ENCODE measurements around the gene CCHCR1. TPM values are rescaled to one million over a fixed set of nuclear protein-coding genes. Genes with fewer than 3 reads are reported as not detected.

CCHCR1 gene
- total and polyA plus RNA-seq, 4 donors = 3.1 to 9.9 (median 6.2) TPM

DNA sequence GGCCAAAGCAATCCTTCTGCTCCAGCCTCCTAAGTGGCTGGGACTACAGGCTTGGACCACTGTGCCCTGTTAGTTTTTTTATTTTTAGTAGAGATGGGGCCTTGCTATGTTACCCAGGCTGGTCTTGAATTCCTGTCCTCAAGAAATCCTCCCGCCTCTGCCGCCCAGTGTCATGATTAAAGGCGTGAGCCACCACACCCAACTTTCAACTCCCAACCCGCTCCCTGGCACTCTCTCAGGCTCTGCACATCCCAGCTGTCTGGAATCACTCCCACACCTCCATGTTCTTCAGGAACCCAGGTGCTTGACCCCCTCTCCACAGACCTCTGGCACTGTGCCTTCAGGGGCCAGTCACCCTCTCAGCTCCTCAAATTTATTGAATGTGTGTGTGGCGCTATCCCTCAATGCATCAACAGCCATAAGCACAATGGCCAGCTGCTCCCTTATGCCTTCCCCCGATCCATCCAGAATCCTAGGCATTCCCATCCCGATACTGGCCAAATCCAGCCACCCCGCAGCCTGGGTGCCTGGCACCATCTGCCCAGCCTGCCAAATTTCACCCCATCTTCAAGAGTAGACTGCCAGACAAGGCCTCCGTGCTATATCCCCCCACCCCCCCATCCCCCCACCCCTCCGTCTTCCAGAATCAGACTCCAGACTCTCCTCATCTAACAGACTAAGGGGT, 13.5 kb upstream of the CCHCR1 start:
- Histone ChIP-seq H3K27ac (ENCODE audit: low read depth in 1 of 2, low read length in 2 of 2) (no peak overlapping the region), H3K4me1 (ENCODE audit: control insufficient read depth in 4 of 4, insufficient read depth in 4 of 4, low read length in 3 of 4) (no peaks in the 10 kb centered on the region), H3K27me3 (ENCODE audit: control insufficient read depth in 4 of 4, insufficient read depth in 4 of 4, low read length in 3 of 4) (no peaks in the 10 kb centered on the region), H3K36me3 (ENCODE audit: control insufficient read depth in 4 of 4, insufficient read depth in 3 of 4, low read depth in 1 of 4, low read length in 3 of 4) (no peaks in the 10 kb centered on the region), H3K9ac (ENCODE audit: low read depth in 1 of 2, low read length in 2 of 2) (no peak overlapping the region), H3K9me3 (ENCODE audit: control insufficient read depth in 4 of 4, low read length in 3 of 4) (no peaks in the 10 kb centered on the region), H3K4me3 (ENCODE audit: low read depth in 1 of 3, low read length in 3 of 3) (no peak overlapping the region)
- WGBS = 93% methylated on average over 10 of the region's 10 CpGs
- TF ChIP-seq, protein P1, sequence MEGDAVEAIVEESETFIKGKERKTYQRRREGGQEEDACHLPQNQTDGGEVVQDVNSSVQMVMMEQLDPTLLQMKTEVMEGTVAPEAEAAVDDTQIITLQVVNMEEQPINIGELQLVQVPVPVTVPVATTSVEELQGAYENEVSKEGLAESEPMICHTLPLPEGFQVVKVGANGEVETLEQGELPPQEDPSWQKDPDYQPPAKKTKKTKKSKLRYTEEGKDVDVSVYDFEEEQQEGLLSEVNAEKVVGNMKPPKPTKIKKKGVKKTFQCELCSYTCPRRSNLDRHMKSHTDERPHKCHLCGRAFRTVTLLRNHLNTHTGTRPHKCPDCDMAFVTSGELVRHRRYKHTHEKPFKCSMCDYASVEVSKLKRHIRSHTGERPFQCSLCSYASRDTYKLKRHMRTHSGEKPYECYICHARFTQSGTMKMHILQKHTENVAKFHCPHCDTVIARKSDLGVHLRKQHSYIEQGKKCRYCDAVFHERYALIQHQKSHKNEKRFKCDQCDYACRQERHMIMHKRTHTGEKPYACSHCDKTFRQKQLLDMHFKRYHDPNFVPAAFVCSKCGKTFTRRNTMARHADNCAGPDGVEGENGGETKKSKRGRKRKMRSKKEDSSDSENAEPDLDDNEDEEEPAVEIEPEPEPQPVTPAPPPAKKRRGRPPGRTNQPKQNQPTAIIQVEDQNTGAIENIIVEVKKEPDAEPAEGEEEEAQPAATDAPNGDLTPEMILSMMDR (IDR thresholded peaks at IDR 0.05; ENCODE audit: low read depth, low read length, missing input control) = no peak
- TF ChIP-seq YY1 (IDR thresholded peaks at IDR 0.05) (no peak), EGR1 (IDR thresholded peaks at IDR 0.05; ENCODE audit: low read depth in 2 of 2) (no peak), GABPA (IDR thresholded peaks at IDR 0.05 in 1 of 2, conservative IDR thresholded peaks at IDR 0.05 in 1 of 2) (no peak), RAD21 (IDR thresholded peaks at IDR 0.05) (no peak), FOXA1 (IDR thresholded peaks at IDR 0.05) (no peak), SP1 (IDR thresholded peaks at IDR 0.05) (no peak), RXRA (IDR thresholded peaks at IDR 0.05) (no peak), NR2F2 (IDR thresholded peaks at IDR 0.05) (no peak), TAF1 (conservative IDR thresholded peaks at IDR 0.05) (no peak), JUND (IDR thresholded peaks at IDR 0.05) (no peak), HNF4A (conservative IDR thresholded peaks at IDR 0.05) (no peak), FOXA2 (IDR thresholded peaks at IDR 0.05) (no peak), HNF4G (IDR thresholded peaks at IDR 0.05) (no peak)
- TF ChIP-seq, protein P2, sequence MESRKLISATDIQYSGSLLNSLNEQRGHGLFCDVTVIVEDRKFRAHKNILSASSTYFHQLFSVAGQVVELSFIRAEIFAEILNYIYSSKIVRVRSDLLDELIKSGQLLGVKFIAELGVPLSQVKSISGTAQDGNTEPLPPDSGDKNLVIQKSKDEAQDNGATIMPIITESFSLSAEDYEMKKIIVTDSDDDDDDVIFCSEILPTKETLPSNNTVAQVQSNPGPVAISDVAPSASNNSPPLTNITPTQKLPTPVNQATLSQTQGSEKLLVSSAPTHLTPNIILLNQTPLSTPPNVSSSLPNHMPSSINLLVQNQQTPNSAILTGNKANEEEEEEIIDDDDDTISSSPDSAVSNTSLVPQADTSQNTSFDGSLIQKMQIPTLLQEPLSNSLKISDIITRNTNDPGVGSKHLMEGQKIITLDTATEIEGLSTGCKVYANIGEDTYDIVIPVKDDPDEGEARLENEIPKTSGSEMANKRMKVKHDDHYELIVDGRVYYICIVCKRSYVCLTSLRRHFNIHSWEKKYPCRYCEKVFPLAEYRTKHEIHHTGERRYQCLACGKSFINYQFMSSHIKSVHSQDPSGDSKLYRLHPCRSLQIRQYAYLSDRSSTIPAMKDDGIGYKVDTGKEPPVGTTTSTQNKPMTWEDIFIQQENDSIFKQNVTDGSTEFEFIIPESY (IDR thresholded peaks at IDR 0.05) = no peak
- TF ChIP-seq, protein P3, sequence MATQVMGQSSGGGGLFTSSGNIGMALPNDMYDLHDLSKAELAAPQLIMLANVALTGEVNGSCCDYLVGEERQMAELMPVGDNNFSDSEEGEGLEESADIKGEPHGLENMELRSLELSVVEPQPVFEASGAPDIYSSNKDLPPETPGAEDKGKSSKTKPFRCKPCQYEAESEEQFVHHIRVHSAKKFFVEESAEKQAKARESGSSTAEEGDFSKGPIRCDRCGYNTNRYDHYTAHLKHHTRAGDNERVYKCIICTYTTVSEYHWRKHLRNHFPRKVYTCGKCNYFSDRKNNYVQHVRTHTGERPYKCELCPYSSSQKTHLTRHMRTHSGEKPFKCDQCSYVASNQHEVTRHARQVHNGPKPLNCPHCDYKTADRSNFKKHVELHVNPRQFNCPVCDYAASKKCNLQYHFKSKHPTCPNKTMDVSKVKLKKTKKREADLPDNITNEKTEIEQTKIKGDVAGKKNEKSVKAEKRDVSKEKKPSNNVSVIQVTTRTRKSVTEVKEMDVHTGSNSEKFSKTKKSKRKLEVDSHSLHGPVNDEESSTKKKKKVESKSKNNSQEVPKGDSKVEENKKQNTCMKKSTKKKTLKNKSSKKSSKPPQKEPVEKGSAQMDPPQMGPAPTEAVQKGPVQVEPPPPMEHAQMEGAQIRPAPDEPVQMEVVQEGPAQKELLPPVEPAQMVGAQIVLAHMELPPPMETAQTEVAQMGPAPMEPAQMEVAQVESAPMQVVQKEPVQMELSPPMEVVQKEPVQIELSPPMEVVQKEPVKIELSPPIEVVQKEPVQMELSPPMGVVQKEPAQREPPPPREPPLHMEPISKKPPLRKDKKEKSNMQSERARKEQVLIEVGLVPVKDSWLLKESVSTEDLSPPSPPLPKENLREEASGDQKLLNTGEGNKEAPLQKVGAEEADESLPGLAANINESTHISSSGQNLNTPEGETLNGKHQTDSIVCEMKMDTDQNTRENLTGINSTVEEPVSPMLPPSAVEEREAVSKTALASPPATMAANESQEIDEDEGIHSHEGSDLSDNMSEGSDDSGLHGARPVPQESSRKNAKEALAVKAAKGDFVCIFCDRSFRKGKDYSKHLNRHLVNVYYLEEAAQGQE (IDR thresholded peaks at IDR 0.05) = no peak
- TF ChIP-seq, protein P4, sequence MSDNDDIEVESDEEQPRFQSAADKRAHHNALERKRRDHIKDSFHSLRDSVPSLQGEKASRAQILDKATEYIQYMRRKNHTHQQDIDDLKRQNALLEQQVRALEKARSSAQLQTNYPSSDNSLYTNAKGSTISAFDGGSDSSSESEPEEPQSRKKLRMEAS (IDR thresholded peaks at IDR 0.05) = no peak
- TF ChIP-seq, protein P5, sequence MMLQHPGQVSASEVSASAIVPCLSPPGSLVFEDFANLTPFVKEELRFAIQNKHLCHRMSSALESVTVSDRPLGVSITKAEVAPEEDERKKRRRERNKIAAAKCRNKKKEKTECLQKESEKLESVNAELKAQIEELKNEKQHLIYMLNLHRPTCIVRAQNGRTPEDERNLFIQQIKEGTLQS (IDR thresholded peaks at IDR 0.05) = no peak
- no peak for DNase-seq (ENCODE audit: low spot score)
